ENCODE results near the gene DNAH12.

- TF ChIP-seq EZH2 (IDR thresholded peaks at IDR 0.05; ENCODE audit: borderline replicate concordance, low read depth, low read length, severe bottlenecking) (no peak), CTCF (IDR thresholded peaks at IDR 0.05; ENCODE audit: extremely low read depth in 1 of 2, insufficient read depth in 1 of 2, low read depth in 1 of 2, low read length in 2 of 2) (no peak), FOS (IDR thresholded peaks at IDR 0.05; ENCODE audit: borderline replicate concordance, insufficient read depth, low read length) (no peak), MAX (IDR thresholded peaks at IDR 0.05; ENCODE audit: insufficient read depth, insufficient read length) (no peak), POLR2A (IDR thresholded peaks at IDR 0.05; ENCODE audit: low read depth, low read length) (no peak), GATA2 (IDR thresholded peaks at IDR 0.05; ENCODE audit: insufficient read depth, insufficient read length, low read depth, low read length) (no peak), POLR2AphosphoS5 (IDR thresholded peaks at IDR 0.05; ENCODE audit: insufficient read depth, low read depth, low read length) (no peak), JUN (IDR thresholded peaks at IDR 0.05; ENCODE audit: borderline replicate concordance, insufficient read depth, insufficient read length, low read depth) (no peak)
Observed at GRCh38 chr3:57421336-57421735, 122.8 kb downstream of the DNAH12 start.
